Measurements from ENCODE around the gene CDC27.
"Not testable (repeated sequence)": the region's sequence is repeated elsewhere in the genome, so short reads cannot be mapped to it uniquely, and the experiment has no call there.

The CDC27 gene

GRCh38 chr17:47126835-47127234 lies 62.3 kb downstream of the CDC27 start:
- not testable (repeated sequence) for DNase-seq

- DNase-seq, result not testable (repeated sequence)
Observed at GRCh38 chr17:47123262-47123661, 65.8 kb downstream of the CDC27 start.

- DNase-seq, result no peak
Observed at GRCh38 chr17:47120521-47121095, 68.5 kb downstream of the CDC27 start.

- DNase-seq, result no peak
Observed at GRCh38 chr17:47119746-47120520, 69.2 kb downstream of the CDC27 start.

- no peak for DNase-seq
Observed at GRCh38 chr17:47117386-47117785, 71.7 kb downstream of the CDC27 start.

GRCh38 chr17:47106130-47106529 lies 83.0 kb downstream of the CDC27 start:
- no peak for DNase-seq

GRCh38 chr17:47105246-47105645 lies 83.8 kb downstream of the CDC27 start:
- DNase-seq, result not testable (repeated sequence)

GRCh38 chr17:47102914-47103313 lies 86.2 kb downstream of the CDC27 start:
- no peak for DNase-seq

GRCh38 chr17:47099987-47100711 lies 88.9 kb downstream of the CDC27 start:
- peak; percentile 94 for DNase-seq

GRCh38 chr17:47099451-47099986 lies 89.6 kb downstream of the CDC27 start:
- no peak for DNase-seq

- no peak for DNase-seq
Observed at GRCh38 chr17:47096343-47096742, 92.8 kb downstream of the CDC27 start.

- DNase-seq, result no peak
Observed at GRCh38 chr17:47095268-47095667, 93.8 kb downstream of the CDC27 start.

GRCh38 chr17:47087093-47087492 lies 102.0 kb downstream of the CDC27 start:
- no peak for DNase-seq

- DNase-seq, result no peak
Observed at GRCh38 chr17:47085736-47086135, 103.4 kb downstream of the CDC27 start.

- no peak for DNase-seq
Observed at GRCh38 chr17:47078801-47079200, 110.3 kb downstream of the CDC27 start.

GRCh38 chr17:47077576-47077975 lies 111.5 kb downstream of the CDC27 start:
- DNase-seq, result no peak

GRCh38 chr17:47076171-47076570 lies 112.9 kb downstream of the CDC27 start:
- no peak for DNase-seq

GRCh38 chr17:47074361-47074760 lies 114.7 kb downstream of the CDC27 start:
- DNase-seq, result not testable (repeated sequence)

GRCh38 chr17:47073629-47074028 lies 115.5 kb downstream of the CDC27 start:
- not testable (repeated sequence) for DNase-seq

GRCh38 chr17:47072886-47073285 lies 116.2 kb downstream of the CDC27 start:
- DNase-seq, result no peak

GRCh38 chr17:47071171-47071570 lies 117.9 kb downstream of the CDC27 start:
- not testable (repeated sequence) for DNase-seq

GRCh38 chr17:47070266-47070665 lies 118.8 kb downstream of the CDC27 start:
- not testable (repeated sequence) for DNase-seq

Data from activated CD4-positive, CD25-positive, alpha-beta regulatory T cell treated with anti-CD3 and anti-CD28 coated beads, Interleukin-2, amount 50 U/mL, for 72 hours (primary cell).